OCI-LY7 (cell line): Measurements from ENCODE around the gene PLCXD3. TPM values are rescaled to one million over a fixed set of nuclear protein-coding genes. Genes with fewer than 3 reads are reported as not detected.

Source experiments
- BruUV-seq: library from RNA; stranded (reverse); fragments of 400-500 nt; replicated peaks from 2 replicates; lab custom pipeline; 2021; lab: Mats Ljungman, UMichigan
- CTCF ChIA-PET: fragments of 300-600 bp; sonication (Branson Sonifier 250); formaldehyde crosslinking; loops from one replicate; lab custom pipeline; 2022; ENCODE audit warnings: antibody characterized with exemption; ENCODE audit not compliant: unreplicated experiment; lab: Charles Lee
- POLR2A ChIA-PET: fragments of 300-600 bp; sonication (Branson Sonifier 250); formaldehyde crosslinking; loops from one replicate; lab custom pipeline; 2022; ENCODE audit warnings: antibody characterized with exemption; lab: Charles Lee
- DNase-seq: peaks from one replicate; pipeline ENCODE4 v3.0.0-alpha.2; 2015; ENCODE audit warnings: low spot score
- H2AFZ ChIP-seq: fragments of 200-600 bp; sonication (generic), shearing (Covaris generic); 2 replicates; pipeline ENCODE4 v1.6.1; 2014; ENCODE audit warnings: mild to moderate bottlenecking, antibody characterized with exemption, low read length, moderate library complexity
- H3K27ac ChIP-seq: fragments of 200-600 bp; sonication (generic); 2 replicates; pipeline ENCODE4 v1.5.1; 2014; ENCODE audit warnings: mixed run types, low read depth, mild to moderate bottlenecking, moderate library complexity, low read length, inconsistent platforms; ENCODE audit not compliant: poor library complexity, severe bottlenecking
- H3K36me3 ChIP-seq: fragments of 200-600 bp; sonication (generic); 2 replicates; pipeline ENCODE4 v1.6.1; 2014; ENCODE audit warnings: mild to moderate bottlenecking, antibody characterized with exemption, low read length, moderate library complexity, mixed read lengths; ENCODE audit not compliant: insufficient read depth
- H3K4me1 ChIP-seq: fragments of 200-600 bp; sonication (generic); 2 replicates; pipeline ENCODE4 v1.5.1; 2014; ENCODE audit warnings: mild to moderate bottlenecking, low read length; ENCODE audit not compliant: insufficient read depth, poor library complexity, severe bottlenecking
- H3K4me2 ChIP-seq: fragments of 200-600 bp; sonication (generic); 2 replicates; pipeline ENCODE4 v1.6.1; 2014; ENCODE audit warnings: mild to moderate bottlenecking, low read length
- H3K4me3 ChIP-seq: fragments of 200-600 bp; sonication (generic); 2 replicates; pipeline ENCODE4 v1.5.1; 2014; ENCODE audit warnings: mild to moderate bottlenecking, low read depth, low read length; ENCODE audit not compliant: poor library complexity, severe bottlenecking
- H3K79me2 ChIP-seq: fragments of 200-600 bp; sonication (generic); 2 replicates; pipeline ENCODE4 v1.6.1; 2016; ENCODE audit warnings: low read depth, mild to moderate bottlenecking, low read length, moderate library complexity, mixed read lengths; ENCODE audit not compliant: insufficient read depth
- H3K9me2 ChIP-seq: fragments of 200-600 bp; sonication (generic); 2 replicates; pipeline ENCODE4 v1.6.1; 2016; ENCODE audit warnings: mild to moderate bottlenecking, low read length, mixed read lengths; ENCODE audit not compliant: insufficient read depth
- H3K9me3 ChIP-seq: fragments of 200-600 bp; sonication (generic); 2 replicates; pipeline ENCODE4 v1.6.1; 2014; ENCODE audit warnings: mild to moderate bottlenecking, mixed run types, low read length, mixed read lengths
- H4K20me1 ChIP-seq: fragments of 200-600 bp; sonication (generic); 2 replicates; pipeline ENCODE4 v1.6.1; 2014; ENCODE audit warnings: mild to moderate bottlenecking, antibody characterized with exemption, low read length, moderate library complexity, mixed read lengths; ENCODE audit not compliant: insufficient read depth
- EZH2phosphoT487 ChIP-seq: fragments of 200-600 bp; sonication (generic); IDR thresholded peaks from 2 replicates; pipeline ENCODE4 v1.6.1; 2018; ENCODE audit warnings: low read depth, borderline replicate concordance, mild to moderate bottlenecking, mixed run types, antibody characterized with exemption, low read length, moderate library complexity, mixed read lengths
- intact Hi-C: fragments of 100-400 bp; cut with micrococcal nuclease; formaldehyde crosslinking; loops from one replicate; pipeline ENCODE4 v1.10.0; 2022; ENCODE audit not compliant: unreplicated experiment
- total RNA-seq, 2 experiments: library from RNA; depleted of rRNA in 1 of 2; stranded (reverse); fragments of >200 nt in 1 of 2; shearing (Covaris generic) in 1 of 2; gene quantifications; 2 replicates each; pipeline ENCODE4 v1.2.3, GENCODE V29; 2014 to 2022
- TF ChIP-seq, protein P1 (sequence below): fragments of 200-600 bp; sonication (generic); conservative IDR thresholded peaks from 2 replicates; pipeline ENCODE4 v1.5.1; 2014; ENCODE audit warnings: mild to moderate bottlenecking, antibody characterized with exemption, low read length, moderate library complexity, mixed read lengths

The PLCXD3 gene
- total RNA-seq, 2 experiments from 2014 or later: not detected

DNA sequence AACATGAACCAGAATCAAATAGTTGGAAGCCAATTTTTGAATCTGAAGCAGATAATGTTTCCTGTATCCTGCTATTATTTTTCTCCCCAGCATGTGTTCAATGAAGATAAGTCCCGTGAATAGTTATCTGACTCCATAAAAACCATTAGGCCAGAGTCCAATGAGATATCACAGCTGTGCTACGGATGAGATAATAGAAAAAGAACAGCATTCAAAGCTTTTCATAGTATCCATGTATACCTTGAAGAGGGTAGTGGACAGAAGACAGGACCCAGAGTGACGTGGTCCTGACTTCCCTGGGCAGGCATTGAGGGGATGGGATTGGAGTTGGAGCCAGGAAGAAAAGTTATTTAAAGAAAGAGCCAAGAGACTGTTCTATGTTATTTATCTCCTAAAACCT lies 246.4 kb downstream of the PLCXD3 start:
- BruUV-seq: no TSS peak
- TF ChIP-seq EZH2phosphoT487: no peak
- TF ChIP-seq, protein P1, sequence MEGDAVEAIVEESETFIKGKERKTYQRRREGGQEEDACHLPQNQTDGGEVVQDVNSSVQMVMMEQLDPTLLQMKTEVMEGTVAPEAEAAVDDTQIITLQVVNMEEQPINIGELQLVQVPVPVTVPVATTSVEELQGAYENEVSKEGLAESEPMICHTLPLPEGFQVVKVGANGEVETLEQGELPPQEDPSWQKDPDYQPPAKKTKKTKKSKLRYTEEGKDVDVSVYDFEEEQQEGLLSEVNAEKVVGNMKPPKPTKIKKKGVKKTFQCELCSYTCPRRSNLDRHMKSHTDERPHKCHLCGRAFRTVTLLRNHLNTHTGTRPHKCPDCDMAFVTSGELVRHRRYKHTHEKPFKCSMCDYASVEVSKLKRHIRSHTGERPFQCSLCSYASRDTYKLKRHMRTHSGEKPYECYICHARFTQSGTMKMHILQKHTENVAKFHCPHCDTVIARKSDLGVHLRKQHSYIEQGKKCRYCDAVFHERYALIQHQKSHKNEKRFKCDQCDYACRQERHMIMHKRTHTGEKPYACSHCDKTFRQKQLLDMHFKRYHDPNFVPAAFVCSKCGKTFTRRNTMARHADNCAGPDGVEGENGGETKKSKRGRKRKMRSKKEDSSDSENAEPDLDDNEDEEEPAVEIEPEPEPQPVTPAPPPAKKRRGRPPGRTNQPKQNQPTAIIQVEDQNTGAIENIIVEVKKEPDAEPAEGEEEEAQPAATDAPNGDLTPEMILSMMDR: no peak

DNA sequence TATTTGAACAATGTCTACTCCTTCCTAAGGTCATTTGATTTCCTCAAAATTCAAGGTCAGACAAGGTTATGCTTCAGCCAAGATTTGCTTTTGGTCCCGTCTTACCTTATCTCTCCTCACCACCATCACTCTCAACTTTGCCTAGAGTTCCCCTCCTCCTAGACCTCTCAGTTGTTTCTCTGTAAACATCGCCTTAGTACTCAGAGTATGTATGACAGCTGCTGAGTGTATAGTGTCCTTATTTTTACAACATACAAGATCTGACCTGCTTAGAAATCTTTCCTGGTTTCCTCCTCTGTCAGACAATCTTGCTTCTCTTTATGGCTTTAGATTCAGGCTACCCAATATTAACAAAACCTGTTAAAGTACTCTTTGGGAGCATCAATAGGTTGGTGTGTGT lies 247.1 kb downstream of the PLCXD3 start:
- no peak overlapping the region for H3K27ac ChIP-seq
- H3K79me2 ChIP-seq: no peaks in the 10 kb centered on the region
- no peak for DNase-seq
- TF ChIP-seq EZH2phosphoT487: no peak
- TF ChIP-seq, protein P1: no peak
- no peaks in the 10 kb centered on the region for H3K9me3 ChIP-seq
- no peak overlapping the region for H3K4me3 ChIP-seq
- ChIA-PET CTCF (no interaction called here), POLR2A (no interaction called here)
- H3K4me1 ChIP-seq: no peaks in the 10 kb centered on the region
- no peaks in the 10 kb centered on the region for H3K36me3 ChIP-seq
- no peaks in the 10 kb centered on the region for H4K20me1 ChIP-seq
- H3K9me2 ChIP-seq: no peaks in the 10 kb centered on the region
- no peak overlapping the region for H2AFZ ChIP-seq
- BruUV-seq: no TSS peak
- no peak overlapping the region for H3K4me2 ChIP-seq
- intact Hi-C loops: no loop called here

More for the DNA sequence above, 246.4 kb downstream of the PLCXD3 start:
- no peaks in the 10 kb centered on the region for H3K9me2 ChIP-seq
- H3K36me3 ChIP-seq: no peaks in the 10 kb centered on the region
- no peak for DNase-seq
- H3K9me3 ChIP-seq: no peaks in the 10 kb centered on the region
- H3K4me3 ChIP-seq: no peak overlapping the region
- ChIA-PET CTCF (no interaction called here), POLR2A (no interaction called here)
- H3K79me2 ChIP-seq: no peaks in the 10 kb centered on the region
- H2AFZ ChIP-seq: no peak overlapping the region
- H4K20me1 ChIP-seq: no peaks in the 10 kb centered on the region
- no peak overlapping the region for H3K27ac ChIP-seq
- H3K4me1 ChIP-seq: no peaks in the 10 kb centered on the region
- no peak overlapping the region for H3K4me2 ChIP-seq
- intact Hi-C loops: no loop called here
